Mesenchymal stem cell (in vitro differentiated cells and primary cell): Measurements from ENCODE around the gene ATG4B.
A peak's percentile ranks its signal among the peaks of the same experiment; 100 is the strongest.

Source experiments
- DNase-seq: peaks from one replicate; pipeline ENCODE4 v3.0.0-alpha.2; 2013
- H2AFZ ChIP-seq: one replicate; pipeline ENCODE4 v1.6.1; 2013; ENCODE audit warnings: low read depth, mild to moderate bottlenecking, control low read depth, inconsistent platforms, low read length, moderate library complexity
- H2AK5ac ChIP-seq: 2 replicates; pipeline ENCODE4 v1.6.1; 2013; ENCODE audit warnings: low read length, moderate library complexity, mild to moderate bottlenecking, inconsistent platforms; ENCODE audit not compliant: severe bottlenecking
- H2BK120ac ChIP-seq: one replicate; pipeline ENCODE4 v1.6.1; 2013; ENCODE audit warnings: low read depth, mild to moderate bottlenecking, inconsistent platforms, low read length, moderate library complexity
- H2BK12ac ChIP-seq, 2 experiments: one replicate each; pipeline ENCODE4 v1.6.1; 2013; ENCODE audit warnings: inconsistent platforms in 2 of 2, low read length in 2 of 2, mild to moderate bottlenecking in 2 of 2, moderate library complexity in 2 of 2, control low read depth in 1 of 2
- H2BK15ac ChIP-seq: one replicate; pipeline ENCODE4 v1.6.1; 2013; ENCODE audit warnings: mild to moderate bottlenecking, low read depth, inconsistent platforms; ENCODE audit not compliant: poor library complexity, severe bottlenecking
- H2BK5ac ChIP-seq: 2 replicates; pipeline ENCODE4 v1.6.1; 2013; ENCODE audit warnings: low read depth, mild to moderate bottlenecking, low read length, control low read depth, inconsistent platforms; ENCODE audit not compliant: poor library complexity, severe bottlenecking
- H3K14ac ChIP-seq, 2 experiments: one replicate each; pipeline ENCODE4 v1.6.1; 2013; ENCODE audit warnings: inconsistent platforms in 2 of 2, low read length in 2 of 2, control low read depth in 1 of 2, mild to moderate bottlenecking in 1 of 2, moderate library complexity in 1 of 2
- H3K18ac ChIP-seq, 2 experiments: one replicate each; pipeline ENCODE4 v1.6.1; 2013; ENCODE audit warnings: inconsistent platforms in 2 of 2, low read length in 2 of 2, control low read depth in 1 of 2, low read depth in 1 of 2, mild to moderate bottlenecking in 1 of 2
- H3K23ac ChIP-seq, 2 experiments: one replicate each; pipeline ENCODE4 v1.6.1; 2013; ENCODE audit warnings: inconsistent platforms in 2 of 2, low read length in 2 of 2, mild to moderate bottlenecking in 2 of 2, moderate library complexity in 2 of 2, control low read depth in 1 of 2
- H3K27ac ChIP-seq: 2 replicates; pipeline ENCODE4 v1.5.1; 2013; ENCODE audit warnings: mild to moderate bottlenecking, moderate library complexity, low read length, control low read depth, inconsistent platforms; ENCODE audit not compliant: poor library complexity, severe bottlenecking
- H3K27me3 ChIP-seq, 2 experiments: 2 replicates each; pipeline versions ENCODE4 v1.6.1 to v1.7.0; 2013; ENCODE audit warnings: low read length in 2 of 2, mild to moderate bottlenecking in 2 of 2, moderate library complexity in 2 of 2, control low read depth in 1 of 2, inconsistent platforms in 1 of 2; ENCODE audit not compliant: control insufficient read depth in 1 of 2, insufficient read depth in 1 of 2
- H3K36me3 ChIP-seq, 2 experiments: 2 replicates each; pipeline versions ENCODE4 v1.6.1 to v1.7.0; 2013; ENCODE audit warnings: low read length in 2 of 2, control low read depth in 1 of 2, inconsistent platforms in 1 of 2, low read depth in 1 of 2, mild to moderate bottlenecking in 1 of 2; ENCODE audit not compliant: insufficient read depth in 2 of 2, control insufficient read depth in 1 of 2
- H3K4ac ChIP-seq, 2 experiments: one replicate each; pipeline ENCODE4 v1.6.1; 2013; ENCODE audit warnings: inconsistent platforms in 2 of 2, low read length in 2 of 2, mild to moderate bottlenecking in 2 of 2, moderate library complexity in 2 of 2, control low read depth in 1 of 2, low read depth in 1 of 2
- H3K4me1 ChIP-seq: 2 replicates; pipeline ENCODE4 v1.6.1; 2013; ENCODE audit warnings: low read depth, low read length, control low read depth; ENCODE audit not compliant: control insufficient read depth, insufficient read depth
- H3K4me2 ChIP-seq: 2 replicates; pipeline ENCODE4 v1.6.1; 2013; ENCODE audit warnings: low read length, mild to moderate bottlenecking, inconsistent platforms; ENCODE audit not compliant: poor library complexity, severe bottlenecking
- H3K4me3 ChIP-seq, 2 experiments: 2 replicates each; pipeline versions ENCODE4 v1.5.1 to v1.7.0; 2013; ENCODE audit warnings: low read length in 2 of 2, mild to moderate bottlenecking in 2 of 2, control low read depth in 1 of 2, low read depth in 1 of 2; ENCODE audit not compliant: insufficient read depth in 1 of 2
- H3K79me1 ChIP-seq: replicated peaks from 2 replicates; pipeline ENCODE4 v1.6.1; 2013; ENCODE audit warnings: mild to moderate bottlenecking, control low read depth, low read length, inconsistent platforms; ENCODE audit not compliant: poor library complexity, severe bottlenecking
- H3K9ac ChIP-seq: 2 replicates; pipeline ENCODE4 v1.7.0; 2013; ENCODE audit warnings: mild to moderate bottlenecking, low read length, moderate library complexity
- H3K9me3 ChIP-seq: 2 replicates; pipeline ENCODE4 v1.7.0; 2013; ENCODE audit warnings: mild to moderate bottlenecking, low read length; ENCODE audit not compliant: control insufficient read depth
- H4K8ac ChIP-seq: one replicate; pipeline ENCODE4 v1.6.1; 2013; ENCODE audit warnings: inconsistent platforms, mild to moderate bottlenecking, low read length, moderate library complexity
- H4K91ac ChIP-seq: one replicate; pipeline ENCODE4 v1.6.1; 2013; ENCODE audit warnings: mild to moderate bottlenecking, low read length, inconsistent platforms
- WGBS: methylation state at CpG from one replicate; pipeline ENCODE4 v1.1.7; 2013; ENCODE audit warnings: mixed read lengths; 5-methylcytosine and 5-hydroxymethylcytosine counted together

Gene ATG4B

GRCh38 chr2:241689306-241689705 is 51.8 kb downstream of the ATG4B start:
- H2BK120ac ChIP-seq: no peak overlapping the region
- no peak overlapping the region for H2AK5ac ChIP-seq
- no peak overlapping the region for H2BK15ac ChIP-seq
- peaks cover 30% of the 10 kb centered on the region in 2 experiments for H3K36me3 ChIP-seq
- H3K18ac ChIP-seq: no peak overlapping the region
- peak overlapping the region in 1 of 2 experiments; percentile 1 for H3K4me3 ChIP-seq
- H3K27me3 ChIP-seq: no peaks in the 10 kb centered on the region
- no peak overlapping the region for H3K4ac ChIP-seq
- no peak overlapping the region for H4K91ac ChIP-seq
- peaks cover 14% of the 10 kb centered on the region for H3K4me1 ChIP-seq
- H2BK12ac ChIP-seq: no peak overlapping the region
- no peak for DNase-seq
- H3K79me1 ChIP-seq: peaks cover 21% of the 10 kb centered on the region
- no peak overlapping the region for H3K23ac ChIP-seq
- no peak overlapping the region for H4K8ac ChIP-seq
- peak overlapping the region; percentile 48 for H3K9ac ChIP-seq
- H3K4me2 ChIP-seq: no peak overlapping the region
- no peak overlapping the region for H2BK5ac ChIP-seq
- no peak overlapping the region for H2AFZ ChIP-seq
- H3K14ac ChIP-seq: no peak overlapping the region
- H3K27ac ChIP-seq: no peak overlapping the region
- no peaks in the 10 kb centered on the region for H3K9me3 ChIP-seq
- WGBS: 88% methylated on average over 6 of the region's 10 CpGs

- Histone ChIP-seq H3K9me3 (no peaks in the 10 kb centered on the region), H3K9ac (peak overlapping the region; percentile 1), H3K27ac (no peak overlapping the region), H3K4me1 (peaks cover 12% of the 10 kb centered on the region), H3K18ac (no peak overlapping the region), H2BK5ac (no peak overlapping the region), H3K79me1 (peaks cover 19% of the 10 kb centered on the region), H3K27me3 (no peaks in the 10 kb centered on the region), H3K36me3 (peaks cover 35 to 36% of the 10 kb centered on the region in 2 experiments), H2BK12ac (no peak overlapping the region), H4K8ac (no peak overlapping the region), H3K4me2 (no peak overlapping the region), H3K23ac (no peak overlapping the region), H3K14ac (no peak overlapping the region), H4K91ac (no peak overlapping the region), H2AFZ (no peak overlapping the region), H2BK15ac (no peak overlapping the region), H3K4me3 (no peak overlapping the region), H3K4ac (no peak overlapping the region), H2AK5ac (no peak overlapping the region), H2BK120ac (no peak overlapping the region)
- WGBS: 88% methylated on average over 6 of the region's 6 CpGs
- DNase-seq: no peak
Measured at GRCh38 chr2:241690202-241690717, 52.8 kb downstream of the ATG4B start.

- no peak overlapping the region for H2BK120ac ChIP-seq
- H2BK12ac ChIP-seq: no peak overlapping the region
- no peak overlapping the region for H3K14ac ChIP-seq
- peaks cover 40 to 41% of the 10 kb centered on the region in 2 experiments for H3K36me3 ChIP-seq
- no peak overlapping the region for H2AFZ ChIP-seq
- peaks cover 8% of the 10 kb centered on the region for H3K4me1 ChIP-seq
- H3K4ac ChIP-seq: no peak overlapping the region
- H3K27me3 ChIP-seq: no peaks in the 10 kb centered on the region
- DNase-seq: peak; percentile 55
- H3K79me1 ChIP-seq: peaks cover 13% of the 10 kb centered on the region
- H2BK5ac ChIP-seq: no peak overlapping the region
- no peaks in the 10 kb centered on the region for H3K9me3 ChIP-seq
- no peak overlapping the region for H3K4me2 ChIP-seq
- no peak overlapping the region for H4K91ac ChIP-seq
- no peak overlapping the region for H4K8ac ChIP-seq
- H3K27ac ChIP-seq: peak overlapping the region; percentile 67
- no peak overlapping the region for H2AK5ac ChIP-seq
- no peak overlapping the region for H3K4me3 ChIP-seq
- peak overlapping the region; percentile 17 for H3K9ac ChIP-seq
- WGBS: 78% methylated on average over 6 of the region's 6 CpGs
- no peak overlapping the region for H3K23ac ChIP-seq
- no peak overlapping the region for H3K18ac ChIP-seq
- H2BK15ac ChIP-seq: no peak overlapping the region
Measured at GRCh38 chr2:241692448-241692847, 55.0 kb downstream of the ATG4B start.

- Histone ChIP-seq H3K27me3 (no peaks in the 10 kb centered on the region), H3K4ac (no peak overlapping the region), H3K79me1 (peaks cover 6% of the 10 kb centered on the region), H3K9ac (no peak overlapping the region), H2BK5ac (no peak overlapping the region), H3K23ac (no peak overlapping the region), H3K27ac (no peak overlapping the region), H2AFZ (no peak overlapping the region), H3K14ac (no peak overlapping the region), H4K8ac (no peak overlapping the region), H2BK12ac (no peak overlapping the region), H3K9me3 (no peaks in the 10 kb centered on the region), H3K36me3 (peaks cover 25 to 31% of the 10 kb centered on the region in 2 experiments), H3K18ac (no peak overlapping the region), H3K4me3 (no peak overlapping the region), H2BK15ac (no peak overlapping the region), H2BK120ac (no peak overlapping the region), H3K4me1 (peaks cover 9% of the 10 kb centered on the region), H3K4me2 (no peak overlapping the region), H4K91ac (no peak overlapping the region), H2AK5ac (no peak overlapping the region)
- 99% methylated on average over 4 of the region's 4 CpGs for WGBS
- DNase-seq: no peak
Measured at GRCh38 chr2:241695651-241696050, 58.2 kb downstream of the ATG4B start.
